Measurements from ENCODE around the gene CLEC20A.

- TF ChIP-seq CTCF (IDR thresholded peaks at IDR 0.05) (no peak), POLR2A (IDR thresholded peaks at IDR 0.05) (no peak)
Observed at GRCh38 chr1:178539291-178539690, 42.5 kb upstream of the CLEC20A start.

Measured in right lobe of liver (tissue), 4 donors.